Thyroid gland (tissue), 4 donors: ENCODE measurements around the gene LAPTM4A.

Source experiments
- POLR2A ChIP-seq, 2 donors: fragments of 450-650 bp; IDR thresholded peaks; one replicate each; pipeline ENCODE4 v1.6.1; 2017; ENCODE audit warnings: antibody characterized with exemption in 2 of 2, mild to moderate bottlenecking in 2 of 2, moderate library complexity in 1 of 2
- TF ChIP-seq, protein P1 (sequence below), 6 experiments: fragments of 200-600 bp in 3 of 6; fragments of 450-650 bp in 3 of 6; sonication (generic) in 3 of 6; IDR thresholded peaks; one replicate each; pipeline ENCODE4 v1.5.1; 2016 to 2019; ENCODE audit warnings: antibody characterized with exemption in 6 of 6, mild to moderate bottlenecking in 2 of 6, inconsistent platforms in 1 of 6, moderate library complexity in 1 of 6

DNA sequence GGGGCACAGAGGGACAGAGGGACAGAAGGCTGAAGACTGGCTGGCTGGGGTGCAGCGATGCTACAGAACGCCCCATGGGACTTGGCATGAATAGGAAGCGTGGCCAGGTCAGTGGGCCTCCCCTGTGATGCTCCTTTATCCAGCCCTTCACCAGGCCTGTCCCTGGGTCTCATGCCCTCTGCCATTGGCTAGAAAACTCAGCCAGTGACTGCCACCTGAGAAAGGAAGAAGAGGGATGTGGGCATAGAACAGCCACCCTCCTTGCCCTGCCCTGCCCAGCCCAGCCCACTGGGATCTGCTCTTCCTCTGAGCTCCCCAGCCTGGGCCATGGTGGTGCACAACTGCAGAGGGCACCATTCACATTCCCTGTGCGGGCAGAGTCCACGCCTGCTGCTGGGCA lies 10.5 kb upstream of the LAPTM4A start:
- TF ChIP-seq, protein P1, sequence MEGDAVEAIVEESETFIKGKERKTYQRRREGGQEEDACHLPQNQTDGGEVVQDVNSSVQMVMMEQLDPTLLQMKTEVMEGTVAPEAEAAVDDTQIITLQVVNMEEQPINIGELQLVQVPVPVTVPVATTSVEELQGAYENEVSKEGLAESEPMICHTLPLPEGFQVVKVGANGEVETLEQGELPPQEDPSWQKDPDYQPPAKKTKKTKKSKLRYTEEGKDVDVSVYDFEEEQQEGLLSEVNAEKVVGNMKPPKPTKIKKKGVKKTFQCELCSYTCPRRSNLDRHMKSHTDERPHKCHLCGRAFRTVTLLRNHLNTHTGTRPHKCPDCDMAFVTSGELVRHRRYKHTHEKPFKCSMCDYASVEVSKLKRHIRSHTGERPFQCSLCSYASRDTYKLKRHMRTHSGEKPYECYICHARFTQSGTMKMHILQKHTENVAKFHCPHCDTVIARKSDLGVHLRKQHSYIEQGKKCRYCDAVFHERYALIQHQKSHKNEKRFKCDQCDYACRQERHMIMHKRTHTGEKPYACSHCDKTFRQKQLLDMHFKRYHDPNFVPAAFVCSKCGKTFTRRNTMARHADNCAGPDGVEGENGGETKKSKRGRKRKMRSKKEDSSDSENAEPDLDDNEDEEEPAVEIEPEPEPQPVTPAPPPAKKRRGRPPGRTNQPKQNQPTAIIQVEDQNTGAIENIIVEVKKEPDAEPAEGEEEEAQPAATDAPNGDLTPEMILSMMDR (IDR thresholded peaks at IDR 0.05): no peak
- TF ChIP-seq POLR2A (IDR thresholded peaks at IDR 0.05): no peak
